ENCODE data around the gene SCAF4.

SCAF4 gene

DNA sequence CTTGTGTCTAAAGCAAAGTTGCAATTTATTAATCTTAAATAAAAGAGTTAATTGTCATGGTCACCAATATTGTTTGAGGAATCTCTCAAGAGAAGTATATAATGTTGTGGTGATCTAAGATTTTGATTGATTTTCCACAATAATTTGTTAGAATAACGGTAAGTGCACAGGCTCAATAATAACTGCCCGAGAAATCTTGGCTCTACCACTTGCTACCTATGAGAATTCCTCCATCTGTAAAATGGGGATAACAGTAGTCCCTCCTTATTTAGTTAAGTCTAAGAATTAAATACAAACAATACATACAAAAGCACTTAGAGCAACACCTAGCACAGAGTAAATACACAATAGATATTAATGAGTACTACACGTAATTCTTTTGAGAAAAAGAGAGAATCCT lies 18.8 kb downstream of the SCAF4 start:
- DNase-seq (ENCODE audit: low read depth in 4 of 4, low spot score in 1 of 4) = no peak

DNA sequence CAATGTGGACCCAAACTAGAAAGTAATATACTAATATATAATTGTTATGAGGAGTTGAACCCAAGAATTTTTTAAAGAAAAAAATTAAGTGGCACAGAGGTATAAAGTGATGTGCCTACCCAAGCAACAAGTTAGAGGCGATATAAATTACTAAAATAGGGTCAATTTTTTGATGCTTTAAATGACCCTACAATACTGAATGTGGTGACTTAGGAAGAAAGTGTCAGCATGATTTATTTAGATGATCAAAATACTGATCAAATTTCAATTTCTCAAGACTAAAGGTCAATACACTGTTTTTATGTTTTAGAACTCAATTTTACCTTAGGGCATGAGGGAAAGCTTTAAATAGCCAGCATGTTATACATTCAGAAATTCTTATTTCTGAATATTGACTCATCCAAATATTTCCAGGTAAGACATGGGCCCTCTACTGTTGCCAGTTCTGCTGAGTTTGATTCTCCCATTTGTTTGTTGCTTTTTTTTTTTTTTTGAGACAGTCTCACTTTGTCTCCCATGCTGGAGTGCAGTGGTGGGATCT lies 20.1 kb downstream of the SCAF4 start:
- no peak for DNase-seq (ENCODE audit: low read depth in 4 of 4, low spot score in 1 of 4)

DNA sequence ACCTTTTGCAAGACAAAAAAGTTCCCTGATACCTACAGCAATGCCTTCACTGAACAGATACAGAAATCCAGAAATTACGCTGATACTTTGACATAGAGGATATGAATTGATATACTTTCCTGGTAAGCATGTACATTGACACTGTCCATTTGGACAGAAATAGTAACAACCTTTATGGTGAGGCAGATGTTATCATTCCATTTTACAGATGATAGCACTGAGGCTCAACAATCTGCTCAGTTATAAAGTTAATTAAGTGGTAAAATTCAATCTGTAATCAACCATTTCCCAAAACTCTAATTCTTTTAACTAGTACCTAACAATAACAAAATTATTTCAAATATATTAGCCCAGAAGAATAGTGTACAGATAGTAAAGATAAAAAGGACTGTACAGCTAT lies 20.6 kb downstream of the SCAF4 start:
- no peak for DNase-seq (ENCODE audit: low read depth in 4 of 4, low spot score in 1 of 4)

DNA sequence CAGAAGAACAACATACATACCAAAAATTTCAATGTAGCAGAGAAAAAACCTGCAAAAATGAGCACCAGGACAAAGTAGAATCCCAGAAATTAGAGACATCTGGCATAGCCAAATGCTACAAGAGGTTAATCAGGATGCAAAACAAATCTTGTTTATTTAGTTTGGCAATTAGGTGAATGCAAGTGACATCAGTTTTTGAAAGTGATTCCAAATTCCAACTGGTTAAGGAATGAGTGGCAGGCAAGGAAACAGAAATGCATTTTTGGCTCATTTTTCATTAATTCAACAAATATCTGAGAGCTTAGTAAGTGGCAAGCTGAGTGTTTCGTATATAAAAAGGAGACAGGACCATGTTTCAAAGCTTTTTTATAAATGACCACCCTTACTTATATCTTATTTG lies 21.3 kb downstream of the SCAF4 start:
- DNase-seq (ENCODE audit: low read depth in 4 of 4, low spot score in 1 of 4) = no peak

DNA sequence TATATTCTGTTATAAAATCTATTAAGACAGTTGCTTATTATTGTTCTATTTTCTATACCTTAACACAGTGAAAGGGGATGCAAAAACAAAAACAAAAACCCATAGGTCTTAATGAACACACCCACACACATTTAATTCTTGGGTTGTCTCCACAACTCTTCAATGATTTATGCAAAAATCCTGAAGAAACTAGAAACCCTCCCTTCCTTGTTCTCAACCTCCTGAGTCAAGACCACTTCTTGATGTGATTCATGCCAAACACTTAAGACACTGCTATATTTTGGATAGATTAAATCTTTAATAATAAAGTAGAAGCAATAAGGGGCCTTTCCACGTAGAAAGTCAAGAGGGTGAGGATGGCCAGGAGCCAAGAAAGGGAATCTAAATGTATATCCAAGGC lies 23.4 kb downstream of the SCAF4 start:
- no peak for DNase-seq (ENCODE audit: low read depth in 4 of 4, low spot score in 1 of 4)

DNA sequence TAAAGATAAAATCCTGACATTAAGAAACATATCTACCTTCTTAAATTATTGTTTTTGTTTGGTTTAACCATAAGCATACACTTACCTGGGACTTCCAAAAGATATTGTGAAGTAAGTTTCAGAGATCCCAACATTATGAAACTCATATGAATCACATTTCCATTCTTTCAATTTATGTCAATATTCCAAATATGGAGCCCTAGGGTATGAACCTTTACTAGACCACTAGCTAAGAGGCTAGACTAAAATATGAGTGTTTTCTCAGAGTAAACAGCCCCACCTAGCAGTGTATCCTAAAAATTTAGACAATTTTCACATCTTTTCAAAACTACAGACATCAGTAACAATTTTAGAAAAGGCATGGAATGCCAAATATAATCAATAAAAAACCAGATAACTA lies 24.4 kb downstream of the SCAF4 start:
- no peak for DNase-seq (ENCODE audit: low read depth in 4 of 4, low spot score in 1 of 4)

DNA sequence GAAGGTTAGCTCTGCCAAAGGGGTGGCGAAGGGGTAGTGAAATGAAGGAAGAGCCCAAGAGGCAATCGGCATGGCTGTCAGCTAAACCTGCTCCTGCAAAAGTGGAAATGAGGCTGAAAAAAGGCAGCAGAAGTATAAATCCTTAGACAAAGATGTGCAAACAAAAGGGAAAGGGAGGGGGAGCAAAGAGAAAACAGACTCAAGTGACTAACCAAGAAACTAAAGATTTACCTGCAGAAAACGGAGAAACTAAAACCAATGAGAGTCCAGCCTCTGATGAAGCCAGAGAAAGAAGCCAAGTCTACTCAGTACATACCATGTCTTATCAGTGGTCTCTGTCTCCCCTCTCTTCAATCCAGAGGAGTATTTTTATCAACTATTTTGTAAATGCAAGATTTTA lies 25.4 kb downstream of the SCAF4 start:
- DNase-seq (ENCODE audit: low read depth in 4 of 4, low spot score in 1 of 4) = no peak

DNA sequence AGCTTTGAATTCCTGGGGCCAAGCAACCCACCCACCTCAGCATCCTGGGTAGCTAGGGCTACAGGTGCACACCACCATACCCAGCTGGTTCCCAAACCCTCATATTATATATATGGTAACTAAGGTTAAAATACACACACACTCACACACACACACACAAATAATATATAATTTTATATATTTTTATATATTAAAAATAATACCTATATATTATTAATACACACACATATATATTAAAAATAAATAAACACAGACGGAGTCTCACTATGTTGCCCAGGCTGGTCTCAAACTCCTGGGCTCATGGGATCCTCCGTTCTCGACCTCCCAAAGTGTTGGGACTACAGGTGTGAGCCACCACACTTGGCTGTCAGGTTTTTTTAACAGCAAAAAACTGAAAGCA lies 31.9 kb downstream of the SCAF4 start:
- DNase-seq (ENCODE audit: low read depth in 4 of 4, low spot score in 1 of 4) = no peak

DNA sequence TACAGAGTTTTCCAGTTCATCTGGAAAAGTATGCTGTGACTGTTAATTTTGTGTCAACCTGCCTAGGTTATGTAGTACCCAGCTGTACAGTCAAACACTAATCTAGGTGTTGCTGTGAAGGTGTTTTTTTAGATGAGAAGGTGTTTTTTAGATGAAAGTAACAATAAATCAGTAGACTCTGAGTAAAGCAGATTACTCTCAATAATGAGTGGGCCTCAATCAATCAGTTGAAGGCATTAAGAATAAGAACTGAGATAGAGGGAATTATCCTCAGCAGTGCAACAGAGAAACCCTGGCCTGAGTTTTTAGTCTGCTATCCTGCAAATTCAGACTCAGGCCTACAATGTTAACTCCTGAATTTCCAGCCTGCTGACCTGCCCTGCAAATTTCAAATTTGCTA lies 33.5 kb downstream of the SCAF4 start:
- no peak for DNase-seq (ENCODE audit: low read depth in 4 of 4, low spot score in 1 of 4)

DNA sequence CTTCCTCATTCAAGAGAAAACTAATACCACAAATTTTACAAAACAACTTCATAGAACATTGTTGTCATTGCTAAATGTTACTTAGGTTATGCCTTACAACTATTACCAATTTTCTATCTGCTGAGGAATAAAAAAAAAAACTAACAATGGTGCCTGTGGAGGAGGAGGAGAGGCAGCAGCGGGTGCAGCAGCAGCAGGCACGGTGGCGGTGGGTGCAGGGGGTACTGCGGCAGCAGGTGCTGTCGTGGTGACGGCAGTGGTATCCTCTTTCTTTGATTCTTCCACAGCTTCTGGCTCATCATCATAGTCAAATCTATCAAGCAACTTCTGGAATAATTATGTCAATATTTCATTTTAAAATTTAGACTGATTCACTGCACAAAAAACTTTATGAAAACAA lies 35.5 kb downstream of the SCAF4 start:
- no peak for DNase-seq (ENCODE audit: low read depth in 4 of 4, low spot score in 1 of 4)

DNA sequence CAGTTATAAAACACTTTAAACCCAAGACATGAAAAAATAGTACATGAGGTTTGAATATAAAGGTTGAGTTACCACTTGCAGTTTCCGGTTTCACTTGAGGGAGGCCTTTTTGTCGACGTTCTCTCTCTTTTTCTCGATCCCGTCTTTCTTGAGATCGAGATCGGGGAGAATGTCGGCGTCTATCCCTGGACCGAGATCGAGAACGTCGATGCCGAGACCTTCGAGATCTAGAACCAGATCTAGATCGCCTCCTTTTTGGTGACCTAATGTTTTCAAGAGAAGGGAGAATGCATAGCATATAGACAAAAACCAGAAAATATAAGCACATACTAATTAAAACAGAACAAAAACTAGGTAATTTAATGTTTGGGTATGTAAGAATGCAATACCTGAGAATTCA lies 38.7 kb downstream of the SCAF4 start:
- DNase-seq (ENCODE audit: low read depth in 4 of 4, low spot score in 1 of 4) = no peak

DNA sequence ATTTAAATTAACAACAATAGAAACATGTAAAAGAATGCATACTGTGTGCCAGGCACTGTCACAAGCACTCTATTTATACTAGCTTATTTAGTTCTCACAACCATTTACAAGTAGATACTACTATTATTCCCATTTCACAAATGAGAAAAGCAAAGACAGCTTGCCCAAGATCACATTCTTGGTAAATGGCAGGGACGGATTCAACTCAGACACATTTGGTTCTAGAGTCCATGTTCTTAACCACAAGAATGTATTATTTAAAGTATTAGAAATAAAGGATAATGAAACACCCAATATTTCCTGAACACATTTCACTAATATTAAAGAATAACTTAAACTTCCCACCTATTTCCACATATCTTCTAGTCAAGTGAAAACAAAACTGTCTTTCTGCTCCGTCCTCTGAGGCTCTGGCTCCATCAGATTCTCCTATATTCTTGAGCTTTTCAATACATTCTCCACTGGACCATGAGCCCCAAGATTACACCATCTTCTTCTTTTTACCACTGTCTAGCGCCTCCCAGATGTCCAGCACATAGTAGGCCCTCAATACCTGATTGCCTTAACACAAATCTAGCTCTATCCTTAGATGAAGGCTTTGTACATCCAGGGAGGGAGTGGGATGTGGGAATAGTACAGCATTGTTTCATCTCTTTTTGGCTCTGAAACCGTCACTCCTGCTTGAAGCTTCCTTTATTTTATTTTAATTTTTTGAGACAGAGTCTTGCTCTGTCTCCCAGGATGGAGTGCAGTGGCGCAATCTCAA lies 43.1 kb downstream of the SCAF4 start:
- no peak for DNase-seq (ENCODE audit: low read depth in 4 of 4, low spot score in 1 of 4)

DNA sequence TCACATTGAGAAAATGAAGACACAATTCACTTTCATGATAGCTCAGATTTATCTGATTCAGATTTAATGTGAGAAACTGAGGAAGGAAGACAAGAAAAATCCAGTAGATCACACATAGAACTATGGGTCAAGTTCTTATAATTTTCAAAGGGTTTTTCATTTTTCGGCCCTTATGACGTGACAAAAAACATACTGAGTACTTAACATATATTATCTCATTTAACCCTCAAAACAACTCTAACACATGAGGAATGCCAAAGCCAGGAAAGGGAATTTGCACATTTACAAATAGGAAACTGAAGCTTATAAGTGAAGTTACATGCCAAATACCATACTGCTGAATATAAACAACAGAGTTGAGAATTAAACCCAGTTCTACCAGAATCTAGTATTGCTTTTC lies 44.8 kb downstream of the SCAF4 start:
- DNase-seq (ENCODE audit: low read depth in 4 of 4, low spot score in 1 of 4) = no peak

DNA sequence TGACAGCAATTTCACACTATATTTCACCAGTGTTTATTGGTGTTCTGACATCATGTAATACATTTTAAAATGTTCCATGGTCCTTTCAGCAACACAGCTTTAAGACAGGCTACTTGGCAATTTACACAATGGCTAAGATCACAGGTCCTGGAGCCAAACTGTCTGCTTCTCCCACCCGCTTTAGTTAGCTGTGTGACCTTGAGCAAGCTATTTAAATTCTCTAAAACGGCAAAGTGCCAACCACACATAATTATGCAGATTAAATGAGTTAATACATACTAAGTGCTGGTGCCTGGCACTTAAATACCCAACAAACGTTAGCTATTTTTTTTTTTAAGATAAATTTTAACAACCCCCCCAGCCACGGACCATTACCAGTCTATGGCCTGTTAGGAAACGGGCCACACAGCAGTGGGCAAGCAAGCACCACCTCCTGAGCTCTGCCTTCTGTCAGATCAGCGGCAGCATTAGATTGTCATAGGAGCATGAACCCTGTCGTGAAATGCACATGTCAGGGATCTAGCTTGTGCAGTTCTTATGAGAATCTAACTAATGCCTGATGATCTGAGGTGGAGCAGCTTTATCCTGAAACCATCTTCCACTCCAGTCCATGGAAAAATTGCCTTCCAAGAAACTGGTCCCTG lies 45.5 kb downstream of the SCAF4 start:
- no peak for DNase-seq (ENCODE audit: low read depth in 4 of 4, low spot score in 1 of 4)

DNA sequence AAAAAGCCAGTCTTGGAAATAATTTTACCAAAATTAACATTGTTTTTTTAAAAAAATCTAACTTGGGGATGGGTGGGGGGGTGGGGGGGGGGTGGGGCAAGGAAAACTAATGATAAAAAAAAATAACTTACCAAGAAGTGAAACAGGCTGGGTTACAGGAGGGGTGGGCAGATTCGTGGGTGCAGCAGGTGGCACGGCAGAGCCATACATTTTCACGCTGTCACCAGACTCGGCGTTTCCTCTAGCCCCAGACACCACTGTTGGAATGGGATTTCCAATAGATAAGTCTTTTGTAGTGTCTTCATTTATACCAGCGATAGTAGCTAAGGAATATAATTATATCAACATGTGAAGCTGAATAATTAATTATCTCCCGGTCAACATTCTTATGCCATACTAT lies 47.0 kb downstream of the SCAF4 start:
- no peak for DNase-seq (ENCODE audit: low read depth in 4 of 4, low spot score in 1 of 4)

DNA sequence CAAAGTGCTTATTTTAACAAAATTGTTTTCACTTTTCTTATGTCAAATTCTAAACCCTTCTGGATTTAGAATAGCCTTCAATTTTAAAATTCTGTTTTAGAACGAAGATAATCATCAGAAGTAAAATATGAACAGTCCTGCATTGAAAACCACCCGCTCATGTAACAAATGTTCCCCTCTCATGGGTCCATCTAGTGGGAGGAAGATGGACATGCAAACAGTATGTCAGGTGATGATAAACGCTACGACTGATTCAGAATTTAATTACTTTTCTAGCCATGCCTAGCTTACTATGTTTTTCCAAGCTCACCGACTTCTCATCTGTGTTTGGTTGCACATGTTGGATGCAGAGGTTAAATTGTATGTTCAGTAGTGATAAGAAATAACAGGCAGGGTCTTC lies 48.9 kb downstream of the SCAF4 start:
- no peak for DNase-seq (ENCODE audit: low read depth in 4 of 4, low spot score in 1 of 4)

DNA sequence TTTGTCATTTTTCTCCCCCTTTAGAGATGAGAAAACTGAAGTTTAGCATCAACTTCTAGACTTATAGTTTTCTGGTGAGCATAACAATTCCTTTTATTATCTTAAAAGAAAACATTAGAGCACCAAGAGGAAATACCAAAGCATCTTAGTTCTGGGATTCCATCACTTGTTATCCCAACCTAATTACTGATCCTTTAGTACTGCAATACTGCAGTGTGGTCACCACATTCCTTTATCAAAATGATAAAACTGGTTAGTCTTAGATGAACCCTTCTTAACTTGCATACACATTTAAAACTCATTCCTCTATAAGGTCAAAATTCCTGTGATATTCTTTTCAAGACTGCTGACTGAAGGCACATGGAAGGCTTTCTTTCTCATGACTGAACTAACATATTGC lies 49.3 kb downstream of the SCAF4 start:
- DNase-seq (ENCODE audit: low read depth in 4 of 4, low spot score in 1 of 4) = no peak

DNA sequence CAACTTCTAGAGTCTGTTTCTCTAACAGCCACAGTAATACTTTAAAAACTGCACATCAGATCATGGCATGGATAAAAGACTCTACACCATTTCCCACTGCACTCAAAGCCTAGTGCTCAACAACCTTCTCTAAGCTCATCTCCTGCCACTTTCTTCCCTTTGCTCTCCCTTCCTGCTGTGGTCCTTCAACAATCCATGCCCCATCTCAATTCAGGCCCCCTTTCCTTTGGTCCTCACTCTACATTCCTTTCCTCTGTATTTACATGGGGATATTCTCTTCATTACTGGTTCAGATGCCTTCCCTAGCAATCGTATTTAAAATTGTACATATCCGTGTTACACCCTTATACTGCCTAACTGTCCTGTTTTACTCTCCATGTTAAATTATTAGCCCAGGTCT lies 53.4 kb downstream of the SCAF4 start:
- DNase-seq (ENCODE audit: low read depth in 4 of 4, low spot score in 1 of 4) = no peak

DNA sequence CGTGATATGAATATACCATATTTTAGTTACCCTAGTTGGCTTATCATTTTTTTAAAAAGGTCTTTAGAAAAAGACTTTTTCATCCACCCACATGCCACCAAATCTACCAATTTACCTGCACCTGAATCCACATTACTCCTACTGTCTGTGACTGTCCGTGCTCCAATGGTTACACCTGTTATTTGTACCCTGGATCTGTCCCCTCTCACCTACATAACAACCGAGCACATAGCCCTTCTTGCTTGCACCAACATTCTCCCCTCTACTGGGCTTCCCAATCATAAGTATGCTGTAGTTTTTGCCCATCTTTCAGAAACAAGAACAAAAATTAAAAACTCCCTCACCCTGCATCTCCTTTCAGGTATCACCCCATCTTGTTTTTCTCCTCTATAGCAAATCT lies 54.9 kb downstream of the SCAF4 start:
- DNase-seq (ENCODE audit: low read depth in 4 of 4, low spot score in 1 of 4) = no peak

DNA sequence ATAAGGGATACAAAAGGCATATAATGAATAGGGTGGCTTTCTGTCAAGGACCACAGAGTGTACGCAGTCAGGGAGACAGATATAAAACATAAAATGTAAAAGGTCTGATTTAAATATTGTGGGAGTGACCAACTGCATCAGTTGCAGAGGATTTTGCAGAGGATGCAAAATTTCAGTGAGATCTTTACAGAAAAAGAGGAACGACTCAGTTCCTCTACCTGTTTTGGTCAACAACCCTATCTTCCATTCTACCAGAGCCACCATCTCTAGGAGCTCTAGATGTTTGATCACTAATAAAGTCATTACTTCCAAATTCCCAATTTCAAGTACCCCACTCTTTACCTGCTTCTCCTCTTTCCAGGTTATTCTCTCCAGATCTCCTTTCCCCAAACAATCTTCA lies 56.0 kb downstream of the SCAF4 start:
- DNase-seq (ENCODE audit: low read depth in 4 of 4, low spot score in 1 of 4) = no peak

DNA sequence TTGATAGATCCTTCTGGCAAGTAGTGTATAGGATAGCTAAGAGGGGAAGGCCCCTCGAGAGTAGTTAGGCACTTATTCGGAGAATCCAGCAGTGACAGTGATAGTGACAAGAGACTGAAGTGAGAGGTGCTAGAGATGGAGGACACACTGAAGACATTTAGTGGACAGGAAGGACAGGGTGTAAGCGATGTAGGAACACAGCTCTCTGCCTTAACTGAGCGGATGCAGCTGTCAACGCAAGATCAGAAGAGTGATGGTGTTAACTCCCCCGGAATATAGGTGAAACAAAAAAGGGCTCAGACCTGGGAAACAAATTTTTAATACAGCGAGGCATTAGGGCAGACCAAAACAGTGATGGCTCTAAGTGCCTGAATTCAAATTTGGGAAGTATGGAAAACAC lies 56.6 kb downstream of the SCAF4 start:
- no peak for DNase-seq (ENCODE audit: low read depth in 4 of 4, low spot score in 1 of 4)

DNA sequence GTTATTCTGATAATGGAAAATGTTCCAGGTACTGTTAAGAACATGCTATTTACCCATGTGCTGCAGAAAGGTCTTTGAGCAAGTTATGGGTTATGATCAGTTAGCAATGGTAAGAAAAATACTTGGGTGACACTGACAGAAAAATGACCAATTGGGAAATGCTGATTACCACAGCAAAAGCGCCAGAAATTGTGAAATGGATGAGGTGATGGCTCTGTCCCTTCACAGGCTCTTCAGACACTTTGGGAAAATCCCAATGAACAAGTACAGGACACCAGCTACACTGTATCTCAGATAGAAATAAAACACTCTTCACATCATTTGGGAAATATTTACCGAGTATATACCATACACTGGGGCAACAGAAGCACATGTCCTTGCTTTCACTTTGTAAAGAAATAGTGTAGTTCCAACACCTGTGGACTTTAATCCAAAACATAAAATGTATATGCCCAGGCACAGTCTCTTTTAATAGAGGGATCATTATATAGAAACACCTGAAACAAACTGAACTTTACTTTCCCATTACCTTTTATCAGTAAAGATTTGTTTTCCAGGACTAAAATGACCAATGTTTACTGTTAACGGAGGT lies 58.5 kb downstream of the SCAF4 start:
- no peak for DNase-seq (ENCODE audit: low read depth in 4 of 4, low spot score in 1 of 4)

DNA sequence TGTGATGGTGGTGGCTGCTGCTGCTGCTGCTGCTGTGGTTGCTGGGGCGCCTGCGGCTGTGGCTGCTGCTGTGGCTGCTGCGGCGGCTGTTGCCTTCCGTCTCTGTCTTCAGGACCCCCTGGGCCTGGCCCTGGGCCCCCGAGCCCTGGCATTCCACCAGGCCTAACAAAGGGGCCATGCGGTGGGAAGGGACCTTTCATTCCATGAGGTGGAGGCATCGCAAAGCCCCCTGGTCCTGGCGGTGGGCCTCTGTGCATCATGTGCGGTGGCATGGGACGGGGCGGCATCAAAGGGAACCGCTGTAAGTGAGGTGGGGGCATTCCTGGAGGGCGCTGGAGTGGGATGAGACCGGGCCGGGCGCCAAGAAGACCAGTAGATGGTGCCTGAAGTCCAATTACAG lies 60.0 kb downstream of the SCAF4 start:
- DNase-seq (ENCODE audit: low read depth in 4 of 4, low spot score in 1 of 4) = no peak
